MCF 10A (cell line): Measurements from ENCODE around the gene PDE1C. TPM values are rescaled to one million over a fixed set of nuclear protein-coding genes. Genes with fewer than 3 reads are reported as not detected.
A peak's percentile ranks its signal among the peaks of the same experiment; 100 is the strongest.

Experiments used
- BruUV-seq: library from RNA; stranded (reverse); fragments of 400-500 nt; replicated peaks from 2 replicates; lab custom pipeline; 2021; lab: Mats Ljungman, UMichigan
- CTCF ChIA-PET: fragments of 300-600 bp; sonication (Branson Sonifier 250); formaldehyde crosslinking; extraction: SDS; loops from one replicate; lab custom pipeline; 2021; ENCODE audit warnings: antibody characterized with exemption, inconsistent platforms; lab: Yijun Ruan, JAX
- POLR2A ChIA-PET: fragments of 300-600, 350-650 bp; sonication (Branson Sonifier 250); formaldehyde crosslinking; extraction: SDS; loops from one replicate; lab custom pipeline; 2020; ENCODE audit warnings: antibody characterized with exemption, inconsistent platforms; lab: Yijun Ruan, JAX
- DNase-seq: peaks from one replicate; pipeline ENCODE4 v3.0.0-alpha.2; 2018; ENCODE audit not compliant: unreplicated experiment
- H3K27ac Mint-ChIP-seq: one replicate; pipeline ENCODE4 v1.8.0; 2022; ENCODE audit warnings: mild to moderate bottlenecking, low read depth, mixed read lengths; ENCODE audit not compliant: unreplicated experiment
- H3K27me3 Mint-ChIP-seq: one replicate; pipeline ENCODE4 v1.8.0; 2022; ENCODE audit warnings: mixed read lengths; ENCODE audit not compliant: insufficient read depth, unreplicated experiment
- H3K36me3 Mint-ChIP-seq: one replicate; pipeline ENCODE4 v1.8.0; 2022; ENCODE audit warnings: mild to moderate bottlenecking, moderate library complexity, mixed read lengths; ENCODE audit not compliant: insufficient read depth, unreplicated experiment
- H3K4me1 Mint-ChIP-seq: one replicate; pipeline ENCODE4 v1.8.0; 2022; ENCODE audit warnings: mixed read lengths; ENCODE audit not compliant: insufficient read depth, unreplicated experiment
- H3K4me3 Mint-ChIP-seq: one replicate; pipeline ENCODE4 v1.8.0; 2022; ENCODE audit warnings: mild to moderate bottlenecking, moderate library complexity, mixed read lengths; ENCODE audit not compliant: unreplicated experiment
- H3K9me3 Mint-ChIP-seq: one replicate; pipeline ENCODE4 v1.8.0; 2022; ENCODE audit warnings: mixed read lengths; ENCODE audit not compliant: unreplicated experiment
- CTCF ChIP-seq: fragments of 200-600 bp; IDR thresholded peaks from one replicate; pipeline ENCODE4 v1.8.0; 2022; ENCODE audit warnings: antibody characterized with exemption, mild to moderate bottlenecking; ENCODE audit not compliant: unreplicated experiment
- intact Hi-C: fragments of 100-400 bp; cut with micrococcal nuclease; formaldehyde crosslinking; loops from 2 replicates; pipeline ENCODE4 v1.14.1; 2022
- total RNA-seq: library from RNA; stranded (reverse); gene quantifications from 2 replicates; pipeline ENCODE4 v1.2.3, GENCODE V29; 2022

The PDE1C gene
- total RNA-seq, 1 experiment from 2014 or later, result 0.14 TPM

- ChIA-PET CTCF (interaction anchor here (0.5 to 3.9 kb wide), 20 partner anchors 9 to 780 kb away, joined by 3 to 40 read pairs (median 3); no protein-coding TSS in a partner anchor), POLR2A (interaction anchor here (0.9 kb wide), 1 partner anchor 420 kb away, joined by 3 read pairs; no protein-coding TSS in a partner anchor)
- no TSS peak for BruUV-seq
- peak; percentile 66 for DNase-seq
- TF ChIP-seq CTCF, result peak; percentile 81
- intact Hi-C loops, result loop anchor here (1.0 kb wide), 2 partner anchors 382 to 422 kb away; no protein-coding TSS in a partner anchor
- no peak overlapping the region for H3K27ac Mint-ChIP-seq
- no peaks in the 10 kb centered on the region for H3K9me3 Mint-ChIP-seq
- no peaks in the 10 kb centered on the region for H3K4me1 Mint-ChIP-seq
- no peak overlapping the region for H3K4me3 Mint-ChIP-seq
- H3K27me3 Mint-ChIP-seq, result no peaks in the 10 kb centered on the region
- no peaks in the 10 kb centered on the region for H3K36me3 Mint-ChIP-seq
These were observed 287.7 kb downstream of the PDE1C start for GRCh38 chr7:31782411-31782991.

GRCh38 chr7:31778296-31778695 lies 291.9 kb downstream of the PDE1C start:
- no peak for DNase-seq
- intact Hi-C loops, result no loop called here
- BruUV-seq, result no TSS peak
- H3K36me3 Mint-ChIP-seq, result no peaks in the 10 kb centered on the region
- ChIA-PET POLR2A (no interaction called here), CTCF (no interaction called here)
- H3K9me3 Mint-ChIP-seq, result no peaks in the 10 kb centered on the region
- TF ChIP-seq CTCF, result no peak
- H3K4me1 Mint-ChIP-seq, result no peaks in the 10 kb centered on the region
- no peak overlapping the region for H3K27ac Mint-ChIP-seq
- H3K27me3 Mint-ChIP-seq, result no peaks in the 10 kb centered on the region
- H3K4me3 Mint-ChIP-seq, result no peak overlapping the region

GRCh38 chr7:31776616-31777015 lies 293.6 kb downstream of the PDE1C start:
- H3K36me3 Mint-ChIP-seq, result no peaks in the 10 kb centered on the region
- H3K27me3 Mint-ChIP-seq, result no peaks in the 10 kb centered on the region
- CTCF ChIA-PET, result interaction anchor here (0.9 kb wide), 1 partner anchor 33 kb away, joined by 4 read pairs; no protein-coding TSS in a partner anchor
- POLR2A ChIA-PET, result no interaction called here
- H3K4me3 Mint-ChIP-seq, result no peak overlapping the region
- peak; percentile 39 for DNase-seq
- H3K4me1 Mint-ChIP-seq, result no peaks in the 10 kb centered on the region
- intact Hi-C loops, result no loop called here
- no peak overlapping the region for H3K27ac Mint-ChIP-seq
- no peaks in the 10 kb centered on the region for H3K9me3 Mint-ChIP-seq
- no TSS peak for BruUV-seq
- no peak for TF ChIP-seq CTCF

- ChIA-PET CTCF (interaction anchor here (0.6 to 1.0 kb wide), 4 partner anchors 32 to 713 kb away, joined by 3 to 5 read pairs (median 4); no protein-coding TSS in a partner anchor), POLR2A (no interaction called here)
- no TSS peak for BruUV-seq
- Mint-ChIP-seq H3K27me3 (no peaks in the 10 kb centered on the region), H3K4me3 (no peak overlapping the region), H3K27ac (no peak overlapping the region), H3K4me1 (no peaks in the 10 kb centered on the region), H3K9me3 (no peaks in the 10 kb centered on the region), H3K36me3 (no peaks in the 10 kb centered on the region)
- intact Hi-C loops, result no loop called here
- DNase-seq, result no peak
- TF ChIP-seq CTCF, result no peak
These were observed 294.7 kb downstream of the PDE1C start for GRCh38 chr7:31775556-31775955.
